GM21390 (cell line): ENCODE data around the gene MAD1L1.

Experiments
- ATAC-seq: cut with Tn5 transposase; IDR thresholded peaks from one replicate; pipeline ENCODE4 v1.9.1; 2021; ENCODE audit not compliant: unreplicated experiment

The MAD1L1 gene

GRCh38 chr7:2181077-2181854 is 51.5 kb downstream of the MAD1L1 start:
- ATAC-seq: no peak

GRCh38 chr7:2180081-2180480 is 52.7 kb downstream of the MAD1L1 start:
- no peak for ATAC-seq

GRCh38 chr7:2175514-2175913 is 57.2 kb downstream of the MAD1L1 start:
- ATAC-seq: no peak

- no peak for ATAC-seq
Observed at GRCh38 chr7:2175091-2175490, 57.7 kb downstream of the MAD1L1 start.

GRCh38 chr7:2173189-2173827 is 59.4 kb downstream of the MAD1L1 start:
- no peak for ATAC-seq

GRCh38 chr7:2172311-2173188 is 60.2 kb downstream of the MAD1L1 start:
- no peak for ATAC-seq

GRCh38 chr7:2171855-2172254 is 60.9 kb downstream of the MAD1L1 start:
- no peak for ATAC-seq

- ATAC-seq: no peak
Observed at GRCh38 chr7:2170576-2171521, 61.9 kb downstream of the MAD1L1 start.

GRCh38 chr7:2169923-2170575 is 62.7 kb downstream of the MAD1L1 start:
- ATAC-seq: no peak

- no peak for ATAC-seq
Observed at GRCh38 chr7:2168615-2169311, 64.0 kb downstream of the MAD1L1 start.

GRCh38 chr7:2166625-2167280 is 66.0 kb downstream of the MAD1L1 start:
- no peak for ATAC-seq

- ATAC-seq: peak; percentile 89
Observed at GRCh38 chr7:2165610-2166594, 66.8 kb downstream of the MAD1L1 start.

- ATAC-seq: no peak
Observed at GRCh38 chr7:2165239-2165609, 67.5 kb downstream of the MAD1L1 start.

GRCh38 chr7:2164646-2165045 is 68.1 kb downstream of the MAD1L1 start:
- no peak for ATAC-seq

- no peak for ATAC-seq
Observed at GRCh38 chr7:2163600-2164555, 68.9 kb downstream of the MAD1L1 start.

- no peak for ATAC-seq
Observed at GRCh38 chr7:2162959-2163358, 69.8 kb downstream of the MAD1L1 start.
